ENCODE data around the gene TMEM107. TPM values are rescaled to one million over a fixed set of nuclear protein-coding genes. Genes with fewer than 3 reads are reported as not detected.
"Not testable (repeated sequence)": the region's sequence is repeated elsewhere in the genome, so short reads cannot be mapped to it uniquely, and the experiment has no call there.

The TMEM107 gene
- 7.1 TPM for total RNA-seq
- long read RNA-seq, partial matches to known transcripts = 0 of 9 reads
- long read RNA-seq, other reads (novel, unspliced or antisense) = 1 of 9 reads

DNA sequence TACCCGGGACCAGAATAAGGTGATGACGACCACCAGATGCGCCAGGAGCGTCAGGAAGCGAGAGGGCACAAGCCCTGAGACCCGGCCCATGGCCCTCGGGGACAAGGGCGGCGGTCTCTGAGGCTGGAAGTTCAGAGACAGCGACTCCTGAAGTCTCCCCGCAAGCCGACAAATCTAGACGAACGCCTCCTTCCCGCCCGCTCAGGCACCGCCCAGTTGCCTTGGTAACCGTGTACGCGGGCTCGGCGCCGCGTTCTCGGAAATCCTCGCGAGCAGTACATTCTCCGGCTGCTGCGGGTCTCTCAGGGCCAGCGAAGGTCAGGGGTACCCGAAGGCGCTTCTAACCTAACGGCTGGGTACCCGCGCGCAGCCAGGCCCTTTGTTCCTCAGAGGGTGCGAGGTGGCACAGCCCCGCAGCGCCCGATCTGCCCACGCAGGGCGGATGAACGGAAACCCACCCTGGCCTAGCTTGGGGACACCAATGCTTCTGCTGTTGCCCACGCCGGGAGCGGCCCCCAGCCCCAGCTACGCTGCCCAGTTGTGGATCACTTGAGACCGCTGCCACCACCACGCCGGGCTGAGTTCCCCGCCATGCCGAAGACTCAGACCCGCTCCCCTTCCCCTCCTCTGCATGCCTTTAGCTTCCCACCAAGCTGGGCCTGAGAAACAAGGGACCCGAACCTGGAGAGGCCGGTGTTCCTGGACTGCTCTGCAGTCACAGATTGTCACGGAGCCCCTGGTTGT lies at the start of gene TMEM107:
Gene TMEM107, minus strand, starts transcription at position 184 of the 744 bp plus-strand sequence. Its CDS starts 94 bp downstream, at position 90.
- peak; percentile 83 for ATAC-seq (ENCODE audit: poor library complexity)
- intact Hi-C loops (cut with DNase I) = no loop called here

GRCh38 chr17:8224891-8225812 lies 49.0 kb upstream of the TMEM107 start:
- ATAC-seq (ENCODE audit: poor library complexity) = no peak
- intact Hi-C loops (cut with DNase I) = no loop called here
- DNase-seq = no peak

More for the DNA sequence above, at the start of gene TMEM107:
- peak; percentile 94 for DNase-seq

GRCh38 chr17:8223356-8224126 lies 47.4 kb upstream of the TMEM107 start:
- DNase-seq (peak; percentile 83), ATAC-seq (ENCODE audit: poor library complexity) (peak; percentile 2)
- intact Hi-C loops (cut with DNase I) = no loop called here

- ATAC-seq (ENCODE audit: poor library complexity) = peak; percentile 67
- intact Hi-C loops (cut with DNase I) = loop anchor here (1.0 kb wide), 1 partner anchor 102 kb away; no protein-coding TSS in a partner anchor
Observed at GRCh38 chr17:8222630-8223355, 46.6 kb upstream of the TMEM107 start.

GRCh38 chr17:8222380-8222629 lies 46.1 kb upstream of the TMEM107 start:
- intact Hi-C loops (cut with DNase I) = loop anchor here (1.0 kb wide), 1 partner anchor 102 kb away; no protein-coding TSS in a partner anchor
- no peak for ATAC-seq (ENCODE audit: poor library complexity)
- no peak for DNase-seq

More at GRCh38 chr17:8222630-8223355, 46.6 kb upstream of the TMEM107 start:
- peak; percentile 96 for DNase-seq

GRCh38 chr17:8221663-8222379 lies 45.6 kb upstream of the TMEM107 start:
- intact Hi-C loops (cut with DNase I) = loop anchor here (1.0 to 2.0 kb wide), 2 partner anchors 35 to 102 kb away; no protein-coding TSS in a partner anchor
- ATAC-seq (ENCODE audit: poor library complexity) (peak; percentile 75), DNase-seq (peak; percentile 86)

- intact Hi-C loops (cut with DNase I) = loop anchor here (2.0 kb wide), 1 partner anchor 34 kb away; no protein-coding TSS in a partner anchor
- DNase-seq (peak; percentile 88), ATAC-seq (ENCODE audit: poor library complexity) (peak; percentile 81)
Observed at GRCh38 chr17:8220783-8221662, 44.8 kb upstream of the TMEM107 start.

DNA sequence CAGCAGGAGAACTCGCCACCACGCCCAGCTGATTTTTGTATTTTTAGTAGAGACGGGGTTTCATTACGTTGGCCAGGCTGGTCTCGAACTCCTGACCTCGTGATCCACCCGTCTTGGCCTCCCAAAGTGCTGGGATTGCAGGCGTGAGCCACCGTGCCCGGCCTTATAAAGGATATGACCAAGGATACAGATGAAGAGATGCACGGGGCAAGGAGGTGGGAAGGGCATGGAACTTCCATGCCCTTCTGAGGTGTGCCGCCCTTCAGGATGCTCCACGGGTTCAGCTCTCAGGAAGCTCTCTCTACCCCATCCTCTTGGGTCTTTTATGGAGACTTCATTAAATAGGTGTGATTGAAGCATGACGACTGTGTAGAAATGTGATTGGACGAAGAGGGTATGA lies 37.8 kb upstream of the TMEM107 start:
- ATAC-seq (ENCODE audit: poor library complexity); DNase-seq; intact Hi-C loops (cut with DNase I): not testable (repeated sequence)

DNA sequence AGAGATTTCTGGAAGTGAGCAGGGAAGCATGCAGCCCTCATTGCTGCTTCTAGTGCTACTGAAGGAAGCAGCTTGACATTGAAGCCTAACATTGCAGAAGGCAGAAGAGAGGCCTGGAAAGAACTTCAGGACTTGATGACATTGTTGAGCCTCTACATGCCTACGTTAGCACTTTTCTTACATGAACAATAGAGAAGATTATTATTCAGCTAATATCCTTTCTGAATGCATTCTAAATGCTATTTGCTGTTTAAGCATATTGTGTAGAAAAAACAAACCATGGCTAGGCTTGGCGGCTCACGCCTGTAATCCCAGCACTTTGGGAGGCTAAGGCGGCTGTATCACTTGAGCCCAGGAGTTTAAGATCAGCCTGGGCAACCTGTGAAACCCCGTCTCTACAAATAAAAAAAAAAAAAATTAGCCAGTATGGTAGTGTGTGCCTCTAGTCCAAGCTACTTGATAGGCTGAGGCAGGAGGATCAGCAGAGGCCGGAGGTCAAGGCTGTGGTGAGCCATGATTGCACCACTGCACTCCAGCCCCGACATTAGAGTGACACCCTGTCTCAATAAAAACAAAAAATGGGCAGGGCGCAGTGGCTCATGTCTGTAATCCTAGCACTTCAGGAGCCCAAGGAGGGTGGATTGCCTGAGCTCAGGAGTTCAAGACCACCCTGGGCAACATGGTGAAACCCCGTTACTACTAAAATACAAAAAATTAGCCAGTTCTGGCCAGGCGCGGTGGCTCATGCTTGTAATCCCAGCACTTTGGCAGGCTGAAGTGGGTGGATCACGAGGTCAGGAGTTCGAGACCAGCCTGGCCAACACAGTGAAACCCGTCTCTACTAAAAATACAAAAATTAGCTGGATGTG lies 36.4 kb upstream of the TMEM107 start:
- intact Hi-C loops (cut with DNase I) = no loop called here
- DNase-seq (no peak), ATAC-seq (ENCODE audit: poor library complexity) (no peak)

DNA sequence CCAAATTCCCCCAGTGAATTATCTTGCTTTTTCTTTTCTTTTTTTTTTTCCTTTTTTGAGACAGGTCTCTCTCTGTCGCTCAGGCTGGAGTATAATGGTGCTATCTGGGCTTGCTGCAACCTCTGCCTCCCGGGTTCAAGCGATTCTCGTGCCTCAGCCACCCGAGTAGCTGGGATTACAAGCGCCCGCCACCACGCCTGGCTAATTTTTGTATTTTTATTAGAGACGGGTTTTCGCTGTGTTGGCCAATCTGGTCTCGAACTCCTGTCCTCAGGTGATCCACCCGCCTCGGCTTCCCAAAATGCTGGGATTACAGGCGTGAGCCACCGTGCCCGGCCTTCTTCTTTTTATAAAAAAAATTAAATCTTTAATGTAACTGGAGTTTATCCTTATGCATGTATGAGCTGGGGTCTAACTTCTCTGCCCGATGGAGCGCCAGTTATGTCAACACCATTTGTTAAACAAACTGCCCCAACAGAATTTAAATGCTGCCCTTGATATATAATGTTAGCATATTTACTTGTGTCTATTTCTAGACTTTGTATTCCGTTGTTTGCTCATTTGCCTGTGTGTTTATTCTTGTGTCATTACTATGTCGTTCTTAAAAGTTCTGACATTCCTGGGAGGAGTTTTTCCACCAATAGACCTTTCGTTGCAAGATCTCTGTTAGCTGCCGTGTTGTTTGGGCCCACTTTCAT lies 34.7 kb upstream of the TMEM107 start:
- intact Hi-C loops (cut with DNase I) = no loop called here
- ATAC-seq (ENCODE audit: poor library complexity) = peak; percentile 32
- no peak for DNase-seq

- peak; percentile 99 for ATAC-seq (ENCODE audit: poor library complexity)
- intact Hi-C loops (cut with DNase I) = no loop called here
- DNase-seq = peak; percentile 94
Observed at GRCh38 chr17:8209907-8210760, 34.0 kb upstream of the TMEM107 start, which contains the start of gene AURKB. AURKB (minus strand) TSS chr17:8210575; CDS start chr17:8210224, 351 bp downstream.

DNA sequence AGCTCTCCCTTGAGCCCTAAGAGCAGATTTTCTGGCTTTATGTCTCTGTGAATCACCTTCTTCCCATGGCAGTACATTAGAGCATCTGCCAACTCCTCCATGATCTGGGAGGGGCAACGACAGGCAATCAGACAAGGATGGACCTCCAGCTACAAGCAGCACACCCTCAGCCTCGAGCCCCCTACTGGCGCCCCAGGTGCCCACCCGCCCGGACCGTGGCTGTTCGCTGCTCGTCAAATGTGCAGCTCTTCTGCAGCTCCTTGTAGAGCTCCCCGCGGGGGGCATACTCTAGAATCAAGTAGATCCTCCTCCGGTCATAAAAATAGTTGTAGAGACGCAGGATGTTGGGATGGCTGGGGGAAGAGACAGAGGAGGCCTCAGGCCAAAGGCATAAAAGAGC lies 30.4 kb upstream of the TMEM107 start:
- ATAC-seq (ENCODE audit: poor library complexity) = no peak
- intact Hi-C loops (cut with DNase I) = no loop called here
- DNase-seq = peak; percentile 18

DNA sequence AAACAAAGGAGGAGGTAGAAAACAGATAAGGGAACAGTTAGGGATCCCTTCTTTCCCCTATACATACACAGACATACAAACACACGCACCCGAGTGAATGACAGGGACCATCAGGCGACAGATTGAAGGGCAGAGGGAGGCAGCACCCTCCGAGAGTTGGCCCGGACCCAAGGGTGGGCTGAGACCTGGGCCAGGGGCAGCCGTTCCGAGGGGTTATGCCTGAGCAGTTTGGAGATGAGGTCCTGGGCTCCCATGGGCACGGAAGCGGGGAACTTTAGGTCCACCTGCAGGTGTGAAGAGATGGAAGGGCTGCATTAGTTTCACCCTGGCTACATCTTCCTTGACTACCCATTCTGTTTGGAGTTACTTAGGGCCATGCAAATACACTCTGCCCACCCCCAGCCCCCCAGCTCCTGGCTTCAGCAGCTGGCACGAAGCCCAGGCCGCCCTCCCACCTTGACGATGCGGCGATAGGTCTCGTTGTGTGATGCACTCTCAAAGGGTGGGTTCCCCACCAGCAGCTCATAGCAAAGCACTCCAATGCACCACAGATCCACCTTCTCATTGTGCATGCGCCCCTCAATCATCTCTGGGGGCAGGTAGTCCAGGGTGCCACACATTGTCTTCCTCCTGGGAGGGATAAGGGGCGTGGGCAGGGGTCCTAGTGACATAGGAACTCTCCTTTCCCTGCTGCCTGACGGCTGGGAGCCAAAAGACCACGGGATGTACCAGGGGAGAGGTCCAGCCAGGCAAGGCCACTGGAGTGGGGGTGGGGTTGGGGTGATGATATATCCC lies 28.8 kb upstream of the TMEM107 start:
- DNase-seq = peak; percentile 26
- intact Hi-C loops (cut with DNase I) = no loop called here

More for the DNA sequence above, 28.8 kb upstream of the TMEM107 start:
- ATAC-seq (ENCODE audit: poor library complexity) = no peak
